ENCODE data around the gene SLC16A12. TPM values are rescaled to one million over a fixed set of nuclear protein-coding genes. Genes with fewer than 3 reads are reported as not detected.
A peak's percentile ranks its signal among the peaks of the same experiment; 100 is the strongest.
"Not testable (repeated sequence)": the region's sequence is repeated elsewhere in the genome, so short reads cannot be mapped to it uniquely, and the experiment has no call there.

The SLC16A12 gene
- total and polyA plus RNA-seq, 8 donors: 0.06 to 9.7 (median 0.81) TPM; not detected in 2

- Histone ChIP-seq H3K9me3 (no peaks in the 10 kb centered on the region), H3K36me3 (no peaks in the 10 kb centered on the region), H3K27me3 (no peaks in the 10 kb centered on the region), H3K4me1 (peaks cover 0 to 24% (median 5%) of the 10 kb centered on the region in 4 donors), H3K27ac (no peak overlapping the region), H3K4me3 (no peak overlapping the region)
- DNase-seq: no peak
- WGBS, 5 donors: 85 to 91% (median 90%) methylated on average over 4 of the region's 4 CpGs
- TF ChIP-seq CTCF (IDR thresholded peaks at IDR 0.05) (no peak), POLR2A (IDR thresholded peaks at IDR 0.05) (no peak), EP300 (IDR thresholded peaks at IDR 0.05) (no peak)
- intact Hi-C loops (cut with DNase I; ENCODE audit: low total_unique reads): no loop called here
Observed at GRCh38 chr10:89552213-89552612, 16.8 kb upstream of the SLC16A12 start.

GRCh38 chr10:89550509-89550908 is 15.1 kb upstream of the SLC16A12 start:
- Histone ChIP-seq H3K4me3 (no peak overlapping the region), H3K27me3 (no peaks in the 10 kb centered on the region), H3K9me3 (no peaks in the 10 kb centered on the region), H3K27ac (peak overlapping the region in 2 of 5 donors; percentile 31 to 68), H3K36me3 (no peaks in the 10 kb centered on the region), H3K4me1 (peaks cover 0 to 24% (median 5%) of the 10 kb centered on the region in 4 donors)
- DNase-seq: peak; percentile 83 to 90
- 25 to 44% (median 40%) methylated on average over 5 of the region's 5 CpGs for WGBS, 5 donors
- intact Hi-C loops (cut with DNase I; ENCODE audit: low total_unique reads): no loop called here
- no peak for TF ChIP-seq POLR2A (IDR thresholded peaks at IDR 0.05)
- TF ChIP-seq POLR2AphosphoS5 (IDR thresholded peaks at IDR 0.05): peak in 1 of 3 donors; percentile 21

GRCh38 chr10:89549510-89549909 is 14.1 kb upstream of the SLC16A12 start:
- intact Hi-C loops (cut with DNase I; ENCODE audit: low total_unique reads): no loop called here
- no peaks in the 10 kb centered on the region for H3K36me3 ChIP-seq
- WGBS, 5 donors: 23 to 50% (median 37%) methylated on average over 1 of the region's 1 CpG
- peaks cover 0 to 24% (median 5%) of the 10 kb centered on the region in 4 donors for H3K4me1 ChIP-seq
- no peaks in the 10 kb centered on the region for H3K27me3 ChIP-seq
- no peak for TF ChIP-seq EP300 (IDR thresholded peaks at IDR 0.05)
- no peak for TF ChIP-seq CTCF (IDR thresholded peaks at IDR 0.05)
- no peak for TF ChIP-seq POLR2A (IDR thresholded peaks at IDR 0.05)
- H3K27ac ChIP-seq: peak overlapping the region in 4 of 5 donors; percentile 2 to 69 (median 50)
- peak in 1 of 2 donors; percentile 62 for DNase-seq
- no peak overlapping the region for H3K4me3 ChIP-seq
- no peaks in the 10 kb centered on the region for H3K9me3 ChIP-seq

GRCh38 chr10:89548673-89549072 is 13.3 kb upstream of the SLC16A12 start:
- peaks cover 0 to 24% (median 5%) of the 10 kb centered on the region in 4 donors for H3K4me1 ChIP-seq
- H3K27me3 ChIP-seq: no peaks in the 10 kb centered on the region
- no peaks in the 10 kb centered on the region for H3K9me3 ChIP-seq
- no peaks in the 10 kb centered on the region for H3K36me3 ChIP-seq
- intact Hi-C loops (cut with DNase I; ENCODE audit: low total_unique reads): no loop called here
- no peak overlapping the region for H3K4me3 ChIP-seq
- 53 to 71% (median 60%) methylated on average over 6 of the region's 6 CpGs for WGBS, 5 donors
- no peak for DNase-seq
- TF ChIP-seq POLR2A (IDR thresholded peaks at IDR 0.05) (no peak), EP300 (IDR thresholded peaks at IDR 0.05) (no peak), CTCF (IDR thresholded peaks at IDR 0.05) (no peak), POLR2AphosphoS5 (IDR thresholded peaks at IDR 0.05) (no peak)
- peak overlapping the region in 3 of 5 donors; percentile 2 to 68 (median 24) for H3K27ac ChIP-seq

- Histone ChIP-seq H3K27ac (no peak overlapping the region), H3K4me3 (no peak overlapping the region), H3K4me1 (peaks cover 0 to 24% (median 5%) of the 10 kb centered on the region in 4 donors), H3K36me3 (no peaks in the 10 kb centered on the region), H3K9me3 (no peaks in the 10 kb centered on the region), H3K27me3 (no peaks in the 10 kb centered on the region)
- peak in 1 of 2 donors; percentile 11 for DNase-seq
- intact Hi-C loops (cut with DNase I; ENCODE audit: low total_unique reads): no loop called here
- TF ChIP-seq EP300 (IDR thresholded peaks at IDR 0.05) (no peak), POLR2A (IDR thresholded peaks at IDR 0.05) (no peak), CTCF (IDR thresholded peaks at IDR 0.05) (no peak), POLR2AphosphoS5 (IDR thresholded peaks at IDR 0.05) (no peak)
- 60 to 92% (median 75%) methylated on average over 2 of the region's 2 CpGs for WGBS, 5 donors
Observed at GRCh38 chr10:89547853-89548513, 12.6 kb upstream of the SLC16A12 start.

- WGBS, 5 donors: 91 to 100% (median 97%) methylated on average over 1 of the region's 1 CpG
- H3K36me3 ChIP-seq; H3K27ac ChIP-seq; H3K4me3 ChIP-seq; H3K9me3 ChIP-seq; DNase-seq; intact Hi-C loops (cut with DNase I; ENCODE audit: low total_unique reads); H3K27me3 ChIP-seq: not testable (repeated sequence)
- H3K4me1 ChIP-seq: peaks cover 0 to 18% (median 5%) of the 10 kb centered on the region in 4 donors
Observed at GRCh38 chr10:89546651-89547050, 11.3 kb upstream of the SLC16A12 start.
